GM21528 (cell line): ENCODE results near the gene DYNC2I2.

Experiments
- ATAC-seq: cut with Tn5 transposase; IDR thresholded peaks from one replicate; pipeline ENCODE4 v1.9.1; 2021; ENCODE audit warnings: mild to moderate bottlenecking, moderate library complexity; ENCODE audit not compliant: unreplicated experiment, low FRiP score

DYNC2I2 gene

GRCh38 chr9:128636556-128637530, 19.8 kb downstream of the DYNC2I2 start:
- no peak for ATAC-seq

GRCh38 chr9:128636024-128636390, 20.6 kb downstream of the DYNC2I2 start:
- no peak for ATAC-seq

- no peak for ATAC-seq
Observed at GRCh38 chr9:128635266-128636023, 21.2 kb downstream of the DYNC2I2 start.

DNA sequence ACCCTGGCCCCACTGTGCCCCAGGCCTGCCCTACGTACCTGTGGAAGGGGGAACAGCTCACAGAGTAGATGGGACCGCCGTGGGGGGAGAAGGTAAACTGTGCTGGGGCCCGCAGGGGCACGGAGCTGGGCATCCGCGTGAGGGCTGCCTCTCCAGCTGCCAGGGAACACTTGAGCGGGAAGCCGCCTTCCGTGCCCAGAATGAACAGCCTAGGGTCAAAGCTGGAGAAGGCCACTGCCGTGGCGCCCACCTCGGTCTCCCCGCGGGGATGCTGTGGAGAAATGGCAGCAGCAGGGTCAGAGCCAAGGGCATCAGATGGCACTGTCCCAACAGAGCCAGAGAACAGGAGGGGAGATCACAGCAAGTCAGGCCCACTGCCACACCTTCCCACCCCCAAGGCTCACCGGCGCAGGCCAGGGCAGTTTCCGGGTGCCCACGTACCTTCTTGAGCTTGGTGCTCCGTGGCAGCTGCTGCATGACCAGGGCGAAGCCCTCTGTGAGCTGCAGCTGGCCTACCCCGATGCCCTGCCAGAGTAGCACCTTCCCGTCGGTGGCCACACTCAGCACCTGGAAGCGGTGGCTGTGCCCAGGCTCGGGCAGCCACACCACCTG, 21.9 kb downstream of the DYNC2I2 start:
- no peak for ATAC-seq

- no peak for ATAC-seq
Observed at GRCh38 chr9:128634111-128634510, 22.5 kb downstream of the DYNC2I2 start.

GRCh38 chr9:128633601-128634000, 23.0 kb downstream of the DYNC2I2 start:
- ATAC-seq, result no peak

DNA sequence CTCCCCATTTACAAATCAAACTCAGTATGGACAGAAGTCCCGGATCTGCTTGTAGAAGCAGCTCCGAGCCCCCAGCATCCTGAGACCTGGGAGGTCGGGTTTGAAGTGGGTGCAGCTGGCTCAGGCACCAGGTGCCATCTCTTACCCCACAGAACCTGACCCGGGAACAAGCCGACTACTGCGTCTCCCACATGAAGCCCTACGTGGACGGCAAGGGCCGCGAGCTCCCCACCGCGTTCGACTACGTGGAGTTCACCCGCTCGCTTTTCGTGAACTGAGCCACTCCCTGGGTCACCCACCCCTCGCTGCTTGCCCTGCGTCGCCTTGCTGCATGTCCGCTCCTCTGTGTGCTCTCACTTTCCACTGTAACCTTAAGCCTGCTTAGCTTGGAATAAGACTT, 23.6 kb downstream of the DYNC2I2 start:
- ATAC-seq, result no peak

DNA sequence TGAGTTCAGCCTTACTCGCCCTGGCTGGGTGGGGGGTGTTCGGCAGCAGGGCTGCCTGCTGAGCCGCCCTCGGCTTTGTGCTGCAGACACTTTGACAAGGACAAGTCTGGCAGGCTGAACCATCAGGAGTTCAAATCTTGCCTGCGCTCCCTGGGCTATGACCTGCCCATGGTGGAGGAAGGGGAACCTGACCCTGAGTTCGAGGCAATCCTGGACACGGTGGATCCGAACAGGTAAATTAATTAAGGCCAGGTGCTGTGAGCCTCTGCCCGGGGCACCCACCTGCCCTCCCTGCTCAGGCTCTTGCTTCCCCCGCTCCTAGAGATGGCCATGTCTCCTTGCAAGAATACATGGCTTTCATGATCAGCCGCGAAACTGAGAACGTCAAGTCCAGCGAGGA, 24.2 kb downstream of the DYNC2I2 start:
- ATAC-seq, result no peak

GRCh38 chr9:128632066-128632465, 24.6 kb downstream of the DYNC2I2 start:
- ATAC-seq, result no peak

DNA sequence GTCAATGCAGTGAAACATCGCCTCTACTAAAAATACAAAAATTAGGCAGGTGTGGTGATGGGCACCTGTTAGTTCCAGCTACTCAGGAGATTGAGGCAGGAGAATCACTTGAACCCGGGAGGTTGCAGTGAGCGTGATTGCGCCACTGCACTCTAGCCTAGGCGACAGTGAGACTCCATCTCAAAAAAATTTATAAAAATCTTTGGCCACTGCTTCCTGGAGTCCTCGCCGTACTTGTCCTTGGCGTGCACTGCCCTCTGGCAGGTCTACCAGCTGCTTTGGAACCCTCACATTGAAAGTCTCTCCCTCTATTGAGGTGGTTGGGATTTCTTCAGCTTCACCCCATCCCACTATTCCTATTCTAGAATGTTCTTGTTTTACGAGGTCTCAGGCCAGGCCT, 25.0 kb downstream of the DYNC2I2 start:
- no peak for ATAC-seq

DNA sequence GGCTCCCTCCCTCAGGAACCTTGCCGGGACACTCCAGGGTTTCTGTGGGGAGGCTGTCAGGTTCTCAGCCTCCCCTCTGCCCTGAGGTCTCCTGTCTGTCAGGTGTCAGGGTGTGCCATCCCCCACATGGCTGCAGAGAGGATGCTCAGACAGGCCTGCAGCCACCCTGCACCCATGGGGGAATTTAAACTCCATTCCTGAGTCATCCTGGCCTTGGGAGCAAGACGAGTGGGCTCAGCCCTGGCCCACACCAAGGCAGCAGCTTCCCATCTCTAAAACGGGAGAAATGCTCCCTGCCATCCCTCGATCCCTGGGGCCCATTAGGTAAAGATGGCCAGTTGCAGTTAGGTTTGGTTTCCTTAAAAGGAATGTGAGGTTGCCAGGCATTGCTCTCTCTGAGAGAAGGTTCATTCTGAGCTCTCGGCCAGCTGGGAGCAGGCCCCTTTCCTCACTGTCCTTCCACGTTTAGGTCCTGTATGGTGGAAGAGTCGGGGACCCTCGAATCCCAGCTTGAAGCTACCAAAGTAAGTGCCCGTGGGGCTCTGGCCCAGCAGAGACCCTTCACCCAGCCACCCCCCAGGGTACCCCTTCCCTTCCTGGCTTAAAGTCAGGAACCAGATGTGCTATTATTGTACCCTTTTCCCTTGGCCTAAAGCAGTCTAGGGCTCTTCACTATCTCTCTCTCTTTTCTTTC, 26.6 kb downstream of the DYNC2I2 start:
- ATAC-seq, result no peak

- no peak for ATAC-seq
Observed at GRCh38 chr9:128629136-128629535, 27.5 kb downstream of the DYNC2I2 start.

DNA sequence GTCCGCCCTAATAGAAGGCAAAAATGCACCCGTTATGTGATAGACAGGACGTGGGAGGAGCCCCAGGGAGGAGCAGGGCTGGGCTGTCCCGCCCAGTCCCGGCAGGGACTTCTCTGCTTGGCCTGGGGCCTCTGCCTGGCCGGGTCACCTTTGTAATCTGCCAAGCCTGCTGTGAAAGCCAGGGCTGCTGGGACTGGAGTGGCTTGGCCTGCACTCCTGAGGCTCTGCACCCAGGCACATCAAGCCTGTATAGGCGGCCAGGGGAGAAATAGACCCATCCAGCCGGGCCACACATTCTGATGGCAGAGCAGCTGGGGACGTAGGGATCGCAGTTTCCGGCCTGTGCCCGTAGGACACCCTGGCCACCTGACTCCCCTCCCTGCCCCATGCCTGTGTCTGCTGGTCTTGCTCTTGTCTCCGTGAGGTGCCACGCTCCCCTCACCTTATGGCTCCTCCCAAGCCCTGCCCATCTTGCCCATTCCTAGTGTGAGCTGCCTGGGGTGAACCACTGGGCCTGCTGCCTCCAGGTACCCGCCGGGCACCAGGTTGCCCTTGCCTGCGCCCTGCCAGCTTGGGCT, 28.1 kb downstream of the DYNC2I2 start:
- no peak for ATAC-seq

DNA sequence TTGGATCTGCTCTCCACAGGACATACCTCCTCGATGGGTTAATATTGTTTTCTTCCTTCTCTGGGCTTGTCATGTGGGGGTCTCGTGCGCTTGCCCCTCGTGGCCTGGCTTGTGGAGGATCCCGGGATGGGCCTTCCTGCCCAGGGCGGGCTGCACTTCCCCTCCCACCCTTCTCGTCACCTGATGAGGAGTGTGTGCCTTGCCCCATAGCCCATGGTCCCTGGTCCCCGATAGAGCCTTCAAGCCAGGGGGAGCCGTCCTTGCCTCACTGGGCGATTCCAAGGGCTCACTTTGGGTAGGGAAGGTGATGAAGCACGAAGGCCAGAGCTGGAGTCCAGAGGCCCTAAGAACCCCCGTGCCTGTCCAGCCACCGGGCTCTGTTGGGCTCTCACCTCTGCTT, 28.7 kb downstream of the DYNC2I2 start:
- no peak for ATAC-seq

- ATAC-seq, result no peak
Observed at GRCh38 chr9:128627127-128627715, 29.4 kb downstream of the DYNC2I2 start.

- no peak for ATAC-seq
Observed at GRCh38 chr9:128626181-128626580, 30.5 kb downstream of the DYNC2I2 start.

GRCh38 chr9:128625391-128626146, 31.1 kb downstream of the DYNC2I2 start:
- ATAC-seq, result no peak

DNA sequence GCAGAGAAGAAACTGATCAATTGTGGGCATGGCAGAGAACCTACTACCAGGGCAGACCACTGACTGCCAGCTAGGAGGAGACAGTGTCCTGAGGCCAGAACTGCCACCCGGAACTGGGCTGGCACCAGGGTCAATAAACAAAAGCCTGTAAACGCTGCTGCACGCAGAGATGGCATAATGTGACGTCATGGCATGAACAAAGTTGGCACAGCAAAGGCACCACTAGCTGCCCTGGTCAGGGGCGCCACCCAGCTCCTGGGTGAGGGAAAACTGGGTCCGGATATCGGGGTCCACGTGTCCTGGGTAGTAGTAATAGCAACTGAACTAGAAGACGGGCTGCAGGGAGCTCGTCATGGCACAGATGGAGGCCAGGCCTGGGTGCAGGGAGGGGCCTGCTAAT, 32.1 kb downstream of the DYNC2I2 start:
- no peak for ATAC-seq
